Measurements from ENCODE around the gene SYT7. TPM values are rescaled to one million over a fixed set of nuclear protein-coding genes. Genes with fewer than 3 reads are reported as not detected.

The SYT7 gene
- total RNA-seq, 1 donor from 2014 or later: 0.39 TPM

DNA sequence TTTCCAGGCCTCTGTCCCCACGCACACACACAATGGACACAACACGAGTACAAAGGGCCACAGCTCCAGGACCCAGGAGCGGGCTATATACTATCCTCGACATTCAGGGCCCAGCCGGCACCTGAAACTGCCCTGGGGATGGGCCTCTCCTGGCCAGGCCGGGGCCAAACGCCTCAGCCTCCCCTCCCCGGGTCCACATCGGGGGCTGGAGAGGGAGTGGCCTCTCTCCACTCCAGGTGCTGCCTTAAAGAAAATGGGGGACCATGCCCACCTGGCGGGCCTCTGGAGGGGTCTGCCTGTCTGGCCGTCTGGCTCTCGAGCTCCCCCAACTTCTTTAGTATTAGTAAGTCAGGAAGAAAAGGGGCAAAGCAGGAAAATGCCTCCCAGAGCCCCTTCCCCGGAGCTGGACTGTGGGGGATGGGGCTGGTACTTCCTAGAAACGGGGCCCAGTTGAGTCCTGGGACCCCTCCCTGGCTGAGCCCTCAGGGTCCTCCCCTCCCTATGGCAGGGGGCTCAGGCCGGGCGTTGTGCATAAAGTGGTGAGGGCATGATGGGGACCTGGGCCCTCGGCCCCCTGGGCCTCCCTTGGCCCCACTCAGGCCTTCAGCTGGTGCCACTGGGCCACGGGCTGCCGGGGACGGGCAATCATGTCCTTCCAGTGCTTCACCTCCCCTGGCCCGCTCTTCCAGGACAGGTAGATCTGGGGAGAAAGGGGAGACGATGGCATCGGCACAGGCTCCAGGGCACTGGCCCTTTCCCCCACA lies 62.7 kb downstream of the SYT7 start:
- DNase-seq (ENCODE audit: low read depth in 2 of 2): no peak

DNA sequence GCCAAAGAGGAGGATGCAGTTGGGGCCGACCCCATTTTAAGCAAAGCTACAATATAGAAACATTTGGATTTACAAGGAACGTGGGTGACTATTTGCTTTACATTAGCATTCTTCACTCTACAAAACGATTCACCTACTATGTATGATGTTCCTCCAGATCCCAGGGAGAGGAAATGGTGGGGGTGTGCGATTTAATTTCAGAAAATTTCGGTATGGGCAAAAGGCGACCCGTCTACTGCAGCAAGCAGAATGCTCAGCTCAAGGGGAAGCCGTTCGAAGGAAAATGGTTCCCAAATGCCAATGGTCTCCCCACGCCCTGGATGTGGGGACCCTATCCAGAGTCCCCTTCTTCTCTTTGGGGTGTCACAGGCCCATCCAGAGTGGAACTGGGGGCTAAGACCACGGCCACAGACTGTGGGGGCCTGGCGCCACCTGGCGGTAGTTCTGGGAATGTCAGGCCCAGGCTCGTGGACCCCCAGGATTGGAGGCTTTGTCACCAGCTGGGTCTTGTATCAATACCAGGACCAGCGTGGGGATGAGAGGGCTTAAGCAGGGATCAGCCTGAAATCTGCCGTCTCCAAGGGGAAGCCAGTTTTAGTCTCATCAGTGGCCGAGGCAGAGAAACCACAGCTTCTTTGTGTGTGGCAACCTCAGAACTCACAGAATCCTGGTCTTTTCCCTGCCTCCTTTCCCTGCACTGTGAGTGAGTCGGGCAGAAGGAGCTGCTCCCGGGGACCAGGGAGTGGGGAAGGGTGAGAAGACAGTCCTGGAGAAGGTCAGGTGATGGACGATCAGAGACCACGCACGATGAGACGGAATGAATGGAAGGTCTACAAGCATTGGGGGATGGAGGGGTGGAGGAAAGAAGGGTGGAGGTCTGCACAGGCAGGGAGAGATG lies 64.0 kb downstream of the SYT7 start:
- peak in 1 of 2 donors; percentile 27 for DNase-seq (ENCODE audit: low read depth in 2 of 2)

DNA sequence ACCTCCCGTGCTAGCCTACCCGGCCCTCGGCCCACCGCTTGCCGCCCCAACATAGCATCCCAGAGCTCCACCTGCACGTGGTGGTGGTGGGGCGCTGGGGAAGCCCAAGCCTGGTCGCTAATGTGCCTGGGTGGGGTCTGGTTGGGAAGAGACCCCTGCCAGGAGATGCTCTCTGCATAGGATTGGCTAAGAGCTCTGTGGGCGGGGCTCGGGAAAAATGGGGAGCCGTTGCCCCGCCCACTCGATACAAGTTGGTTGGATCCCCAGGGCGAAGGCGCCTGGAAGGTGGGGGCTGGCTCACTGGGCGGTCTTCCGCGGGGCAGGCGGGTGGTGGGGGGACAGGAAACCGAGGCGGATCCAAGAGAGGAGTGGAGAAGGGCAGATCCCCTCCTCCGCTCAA lies 64.7 kb downstream of the SYT7 start:
- DNase-seq (ENCODE audit: low read depth in 2 of 2): no peak

DNA sequence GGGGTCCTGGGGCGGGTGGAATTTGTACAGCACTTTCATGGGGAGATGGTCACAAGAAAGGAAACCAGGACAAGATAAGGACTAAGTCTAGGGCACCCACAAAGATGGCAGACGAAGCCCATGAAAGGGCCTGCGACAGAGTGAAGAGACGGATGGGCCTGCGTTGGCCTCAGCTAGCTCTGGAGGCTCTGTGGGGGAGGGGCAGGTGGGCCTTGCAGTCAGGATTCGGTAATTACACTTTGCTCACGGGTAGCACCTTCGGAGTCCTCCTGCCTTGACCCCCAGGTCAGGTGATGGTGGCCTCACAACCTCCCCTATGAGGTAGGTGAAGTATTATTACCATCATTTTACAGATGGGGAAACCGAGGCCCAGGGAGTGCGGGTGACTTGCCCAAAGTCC lies 65.2 kb downstream of the SYT7 start:
- DNase-seq (ENCODE audit: low read depth in 2 of 2): no peak

DNA sequence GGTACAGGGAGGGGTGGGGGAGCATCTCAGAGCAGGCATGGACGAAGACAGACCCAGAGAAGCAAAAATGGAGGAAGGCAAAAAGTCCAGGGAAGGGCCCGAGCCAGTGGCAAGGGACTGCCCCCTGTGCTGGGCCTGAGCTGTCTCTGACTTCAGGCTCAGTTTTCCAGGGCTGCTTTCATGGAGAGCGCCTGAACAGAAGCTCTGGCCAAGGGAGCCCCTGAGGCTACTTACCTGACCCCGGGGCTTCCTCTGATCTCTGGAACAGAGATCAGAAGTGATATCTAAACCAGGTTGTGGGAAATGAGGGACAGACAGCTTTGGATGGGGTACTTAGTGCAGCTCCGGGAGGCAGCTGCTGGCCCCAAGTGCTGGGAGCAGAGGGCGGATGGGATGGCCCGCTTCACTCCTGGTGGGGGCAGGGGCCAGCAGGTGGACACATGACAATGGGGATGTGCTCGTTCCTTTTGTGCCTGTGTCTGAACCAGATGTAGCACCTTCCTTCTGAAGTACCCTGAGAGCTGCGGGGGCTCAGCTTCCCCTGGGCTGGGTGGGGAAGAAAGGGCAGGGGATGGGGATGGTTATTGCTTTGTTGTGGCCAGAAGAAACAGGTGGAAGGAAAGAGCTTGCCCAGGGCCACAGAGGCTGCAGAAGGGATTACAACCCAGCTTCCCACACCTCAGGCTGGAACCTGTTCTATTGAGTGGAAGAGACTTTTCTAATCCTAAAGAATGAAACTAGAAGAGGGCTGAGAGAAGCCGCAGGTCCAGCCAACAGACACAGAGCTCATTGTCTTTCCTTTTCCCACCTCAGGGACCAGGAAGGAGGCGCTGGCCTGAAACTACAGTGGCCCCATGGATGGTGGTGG lies 66.6 kb downstream of the SYT7 start:
- DNase-seq (ENCODE audit: low read depth in 2 of 2): no peak

DNA sequence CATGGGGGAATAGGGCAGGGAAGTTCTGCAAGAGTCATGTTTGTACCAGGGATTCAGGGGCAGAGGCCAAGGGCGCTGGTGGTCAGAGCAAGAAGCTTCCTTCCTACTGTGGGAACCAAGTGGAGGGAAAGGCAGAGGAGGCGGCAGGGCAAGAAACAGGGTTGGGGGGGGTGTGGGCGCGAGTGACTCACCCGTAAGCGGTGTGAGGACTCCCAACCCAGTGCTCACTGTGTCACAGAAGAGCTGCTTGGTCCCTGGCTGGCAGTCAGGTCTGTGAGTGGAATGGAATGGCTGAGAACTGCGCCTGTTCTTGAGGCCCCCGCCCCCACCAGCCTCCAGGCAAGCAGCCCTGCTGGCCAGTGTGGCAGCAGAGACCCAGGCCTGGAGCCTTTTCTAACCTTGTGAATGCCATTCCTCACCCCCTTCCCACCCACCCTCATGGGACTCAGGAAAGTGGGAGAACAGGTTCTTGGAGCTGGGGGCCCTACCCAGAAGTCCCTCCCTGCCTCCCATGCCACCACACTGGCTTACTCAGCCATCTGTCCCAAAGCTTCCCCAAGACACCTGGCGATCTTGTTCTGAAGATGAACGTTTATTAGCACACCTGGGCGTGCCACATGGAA lies 67.6 kb downstream of the SYT7 start:
- no peak for DNase-seq (ENCODE audit: low read depth in 2 of 2)

DNA sequence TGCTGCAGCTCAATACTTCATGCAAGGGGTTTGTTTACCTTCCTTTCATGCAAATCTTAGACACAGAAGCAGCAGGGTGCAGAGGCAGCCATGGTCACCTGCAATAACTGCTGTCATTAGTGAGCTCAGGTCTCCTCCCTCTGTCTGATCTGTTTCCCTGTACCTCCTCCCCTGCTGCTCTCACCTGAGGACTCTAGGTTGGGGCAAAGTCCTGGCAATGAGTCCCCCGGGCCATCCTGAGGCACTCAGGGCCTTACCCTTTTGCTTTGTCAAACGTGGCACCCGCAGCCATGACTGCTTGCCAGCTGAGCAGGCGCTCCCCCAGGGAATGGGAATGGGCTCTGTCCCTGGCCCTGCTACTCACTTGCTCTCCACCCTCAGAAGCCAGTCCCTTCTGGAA lies 68.4 kb downstream of the SYT7 start:
- no peak for DNase-seq (ENCODE audit: low read depth in 2 of 2)

DNA sequence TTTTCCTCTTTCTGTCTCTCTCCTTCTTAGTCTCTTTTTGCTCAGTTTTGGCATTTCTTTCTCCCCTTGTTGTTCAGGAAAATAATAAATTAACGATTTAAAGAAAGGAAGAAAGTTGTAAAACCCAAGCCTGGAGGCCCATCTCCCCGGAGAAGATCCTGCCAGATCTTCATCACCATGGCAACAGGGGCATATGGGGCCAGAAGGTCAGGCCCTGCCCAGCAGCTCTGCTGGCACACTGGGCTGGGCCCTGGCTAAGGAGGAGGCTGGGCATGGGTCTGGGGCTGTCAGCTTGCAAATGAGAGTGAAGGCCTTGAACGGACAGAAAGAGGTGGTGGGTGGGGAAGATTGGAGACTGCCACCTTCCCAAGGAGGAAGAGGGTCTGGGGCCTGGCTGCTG lies 69.5 kb downstream of the SYT7 start:
- no peak for DNase-seq (ENCODE audit: low read depth in 2 of 2)

DNA sequence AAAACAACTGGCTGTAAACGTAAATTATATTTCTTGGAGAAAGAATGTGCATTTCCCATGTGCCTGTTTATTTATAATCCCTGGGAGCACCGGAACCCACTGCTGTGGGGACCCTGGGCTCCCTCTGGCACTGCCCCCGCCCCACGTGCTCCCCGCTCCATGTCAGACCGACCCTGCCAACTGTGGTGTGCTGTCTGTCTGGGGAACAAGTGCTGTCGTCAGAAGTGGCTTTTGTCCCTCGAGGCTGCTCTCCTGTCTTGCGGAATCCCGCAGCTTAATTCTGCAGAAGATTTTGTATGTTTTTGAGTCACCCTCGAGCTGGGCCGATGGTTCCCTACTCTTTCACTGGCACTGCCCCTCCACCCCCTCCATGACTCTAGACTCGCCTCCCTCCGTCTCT lies 69.9 kb downstream of the SYT7 start:
- no peak for DNase-seq (ENCODE audit: low read depth in 2 of 2)

DNA sequence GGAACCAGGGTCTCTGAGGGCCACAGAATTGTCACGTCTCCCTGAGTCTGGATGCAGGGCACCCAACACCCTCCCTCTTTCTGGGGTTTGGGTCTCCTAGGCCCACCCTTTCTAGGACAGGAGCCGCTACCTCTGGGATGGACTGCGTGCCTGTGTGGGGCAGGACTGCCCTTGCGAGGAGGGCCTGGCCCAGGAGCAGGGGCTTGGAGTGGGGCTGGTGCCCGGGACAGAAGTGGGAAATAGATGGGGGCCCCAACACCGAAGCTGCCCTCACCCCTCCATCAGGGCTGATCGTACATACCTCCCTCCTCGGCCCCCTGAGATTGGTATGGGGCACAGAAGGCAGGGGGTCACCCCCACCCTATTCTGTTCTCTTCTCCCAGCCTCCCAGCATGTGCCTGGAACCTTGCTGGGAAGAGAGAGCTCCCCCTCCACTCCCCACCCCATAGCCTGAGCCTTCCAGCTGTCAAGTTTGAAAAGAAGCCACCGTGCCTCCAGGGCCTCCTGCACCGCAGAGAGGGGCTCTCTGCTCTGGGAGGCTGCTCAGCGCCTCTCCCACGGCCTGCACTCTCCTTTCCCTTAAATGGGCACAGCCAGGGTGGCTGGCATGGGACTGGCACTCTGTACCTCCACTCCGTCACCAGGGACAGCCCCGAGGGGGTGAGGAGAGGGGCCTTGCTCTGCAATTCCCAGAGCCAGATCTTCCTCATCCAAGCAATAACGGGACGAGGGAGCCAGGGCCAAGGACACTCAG lies 70.5 kb downstream of the SYT7 start:
- DNase-seq (ENCODE audit: low read depth in 2 of 2): no peak

DNA sequence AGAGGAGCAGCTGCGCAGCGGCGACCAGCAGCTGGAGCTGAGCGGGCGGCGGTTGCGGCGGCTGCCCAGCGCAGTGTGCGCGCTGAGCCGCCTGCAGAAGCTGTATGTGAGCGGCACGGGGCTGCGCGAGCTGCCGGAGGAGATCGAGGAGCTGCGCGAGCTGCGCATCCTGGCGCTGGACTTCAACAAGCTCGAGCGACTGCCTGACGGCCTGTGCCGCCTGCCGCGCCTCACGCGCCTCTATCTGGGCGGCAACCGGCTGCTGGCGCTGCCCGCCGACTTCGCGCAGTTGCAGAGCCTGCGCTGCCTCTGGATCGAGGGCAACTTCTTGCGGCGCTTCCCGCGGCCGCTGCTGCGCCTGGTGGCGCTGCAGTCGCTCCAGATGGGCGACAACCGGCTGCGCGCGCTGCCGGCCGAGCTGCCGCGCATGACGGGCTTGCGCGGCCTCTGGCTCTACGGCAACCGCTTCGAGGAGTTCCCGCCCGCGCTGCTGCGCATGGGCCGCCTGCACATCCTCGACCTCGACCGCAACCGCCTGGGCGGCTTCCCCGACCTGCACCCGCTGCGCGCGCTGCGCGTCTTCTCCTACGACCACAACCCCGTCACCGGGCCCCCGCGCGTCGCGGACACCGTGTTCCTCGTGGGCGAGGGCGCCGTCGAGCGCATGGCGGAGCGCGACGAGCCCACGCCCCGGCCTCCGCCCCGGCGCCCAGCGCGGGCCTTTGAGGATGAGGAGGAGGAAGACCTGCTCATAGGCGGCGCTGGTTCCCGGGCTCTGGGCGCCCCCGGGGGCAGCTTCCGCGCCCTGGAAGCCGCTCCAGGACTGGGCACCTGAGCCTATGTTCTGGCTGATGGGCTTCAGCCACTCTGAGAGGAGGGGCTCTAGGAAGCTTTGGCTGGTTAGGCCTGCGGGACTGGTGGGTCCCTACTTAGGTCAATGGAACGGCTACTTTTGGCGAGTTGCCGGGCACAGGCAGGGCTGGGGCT lies 71.5 kb downstream of the SYT7 start:
- peak; percentile 48 to 78 for DNase-seq (ENCODE audit: low read depth in 2 of 2)

DNA sequence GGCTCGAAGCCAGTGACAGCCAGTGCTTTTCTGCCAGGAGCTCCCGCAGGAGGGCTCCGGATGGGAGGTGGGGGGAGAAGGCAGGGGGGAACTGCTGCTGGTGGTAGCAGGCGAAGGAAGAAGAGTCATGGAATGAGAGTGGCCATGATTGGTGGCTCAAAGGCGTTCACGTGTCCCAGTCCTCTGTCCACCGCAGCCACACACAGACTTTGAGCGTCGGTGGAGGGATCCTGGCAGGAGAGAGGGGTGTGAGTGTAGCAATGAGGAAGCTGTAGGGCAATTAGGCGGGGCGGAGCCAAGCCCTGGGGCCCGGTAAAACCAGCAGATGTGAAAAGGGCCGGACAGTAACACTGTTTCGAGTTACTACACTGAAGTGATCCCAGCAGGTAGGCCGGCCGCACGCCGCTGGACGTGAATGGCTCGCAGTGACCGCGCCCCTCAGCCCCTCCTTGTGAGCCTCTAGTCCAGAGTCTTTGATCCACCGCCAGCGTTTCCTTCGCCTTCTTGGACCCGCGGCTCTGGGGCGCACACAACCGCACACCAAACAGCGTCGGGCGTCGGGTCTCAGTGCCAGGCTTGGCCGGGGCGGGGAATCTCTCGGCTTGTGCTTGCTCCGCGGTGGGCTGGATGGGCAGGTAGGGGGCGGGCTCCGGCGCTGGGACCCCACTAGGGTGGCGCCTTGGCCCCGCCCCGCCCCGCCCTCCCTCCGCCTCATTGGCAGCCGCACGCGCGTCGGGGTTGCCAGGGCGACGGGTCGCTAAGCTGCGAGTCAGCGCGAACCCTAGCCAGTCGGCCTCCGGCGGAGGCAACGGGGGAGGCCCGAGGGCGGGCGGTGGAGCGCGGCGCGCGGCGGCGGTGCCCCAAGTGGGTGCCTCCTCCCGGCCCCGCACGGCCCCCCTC lies 72.7 kb downstream of the SYT7 start, which contains the start of gene LRRC10B:
TSS of gene LRRC10B (plus strand) at position 788 of the 900 bp plus-strand sequence. CDS start 250 bp downstream, outside the sequence.
- DNase-seq (ENCODE audit: low read depth in 2 of 2): no peak

DNA sequence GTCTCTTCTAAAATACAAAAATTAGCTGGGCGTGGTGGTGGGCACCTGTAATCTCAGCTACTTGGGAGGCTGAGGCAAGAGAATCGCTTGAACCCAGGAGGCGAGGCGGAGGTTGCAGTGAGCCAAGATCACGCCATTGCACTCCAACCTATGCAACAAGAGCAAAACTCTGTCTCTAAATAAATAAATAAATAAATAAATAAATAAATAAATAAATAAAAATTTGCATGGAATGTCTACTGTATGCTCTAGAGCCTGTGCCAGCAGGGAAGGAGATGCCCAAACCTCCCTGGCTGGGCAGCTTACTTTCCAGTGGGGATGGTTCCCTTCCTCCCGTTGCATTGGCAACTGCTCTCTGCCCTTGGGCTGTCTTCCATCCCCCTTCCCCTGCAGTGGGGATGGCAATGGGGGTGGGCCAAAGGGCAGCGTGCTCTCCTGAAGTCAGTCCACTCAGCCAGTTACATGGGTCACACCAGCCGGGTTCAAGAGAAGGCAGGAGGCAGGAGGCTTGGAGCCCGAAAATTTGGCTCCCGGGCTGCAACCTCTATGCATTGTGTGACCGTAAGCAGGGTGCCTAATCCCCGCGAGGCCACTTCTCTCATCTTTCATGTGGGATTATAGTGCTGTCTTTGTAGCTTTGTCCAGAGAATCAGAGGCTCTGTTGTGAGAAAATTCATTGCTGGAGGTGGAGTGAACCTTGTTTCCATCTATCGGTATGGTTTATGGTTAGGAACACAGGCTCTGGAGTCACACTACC lies 73.7 kb downstream of the SYT7 start:
- DNase-seq (ENCODE audit: low read depth in 2 of 2): no peak

DNA sequence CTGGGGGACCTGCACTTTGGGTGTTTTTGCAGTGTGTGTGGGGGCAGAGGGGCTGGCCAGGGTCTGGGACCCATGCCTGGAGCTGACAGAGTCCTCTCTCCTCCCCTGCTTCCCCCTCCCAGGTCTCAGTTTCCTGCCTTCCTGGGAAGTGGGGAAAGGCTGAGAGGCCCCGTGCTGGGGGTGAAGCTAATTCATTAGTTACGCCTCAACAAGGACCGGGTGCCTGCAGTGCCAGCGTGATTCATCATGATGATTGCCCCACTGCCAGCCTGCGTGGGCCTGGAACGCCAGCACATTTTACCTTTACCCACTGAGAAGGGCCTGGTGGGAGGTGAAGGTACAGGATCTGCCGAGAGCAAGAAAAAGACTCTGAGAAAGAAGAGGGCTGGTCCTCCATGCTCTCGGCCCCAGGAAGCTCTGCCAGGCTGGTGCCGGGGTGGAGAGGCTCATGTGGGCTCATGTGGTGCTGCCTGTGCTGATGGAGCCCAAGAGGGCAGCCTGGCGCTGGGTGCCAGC lies 75.2 kb downstream of the SYT7 start:
- DNase-seq (ENCODE audit: low read depth in 2 of 2): no peak

DNA sequence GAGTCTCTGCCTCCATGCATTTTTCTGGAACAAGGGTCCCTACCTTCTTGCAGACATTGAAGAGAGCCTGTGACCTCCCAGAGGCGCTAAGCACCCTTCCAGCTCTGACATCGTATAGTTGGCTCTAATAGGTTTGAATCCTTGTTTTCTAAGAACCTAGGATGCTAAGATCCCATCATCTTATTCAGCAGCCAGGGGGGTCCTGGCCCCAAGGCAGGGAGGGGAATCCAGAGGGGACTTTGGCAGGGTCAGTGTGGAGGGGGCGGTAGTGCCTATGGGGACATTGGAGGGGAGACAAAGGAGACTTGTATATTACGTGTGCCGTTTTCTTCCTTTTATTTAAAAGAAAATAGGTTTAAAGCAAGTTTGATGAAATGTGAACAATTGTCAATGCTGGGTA lies 75.8 kb downstream of the SYT7 start:
- DNase-seq (ENCODE audit: low read depth in 2 of 2): no peak

DNA sequence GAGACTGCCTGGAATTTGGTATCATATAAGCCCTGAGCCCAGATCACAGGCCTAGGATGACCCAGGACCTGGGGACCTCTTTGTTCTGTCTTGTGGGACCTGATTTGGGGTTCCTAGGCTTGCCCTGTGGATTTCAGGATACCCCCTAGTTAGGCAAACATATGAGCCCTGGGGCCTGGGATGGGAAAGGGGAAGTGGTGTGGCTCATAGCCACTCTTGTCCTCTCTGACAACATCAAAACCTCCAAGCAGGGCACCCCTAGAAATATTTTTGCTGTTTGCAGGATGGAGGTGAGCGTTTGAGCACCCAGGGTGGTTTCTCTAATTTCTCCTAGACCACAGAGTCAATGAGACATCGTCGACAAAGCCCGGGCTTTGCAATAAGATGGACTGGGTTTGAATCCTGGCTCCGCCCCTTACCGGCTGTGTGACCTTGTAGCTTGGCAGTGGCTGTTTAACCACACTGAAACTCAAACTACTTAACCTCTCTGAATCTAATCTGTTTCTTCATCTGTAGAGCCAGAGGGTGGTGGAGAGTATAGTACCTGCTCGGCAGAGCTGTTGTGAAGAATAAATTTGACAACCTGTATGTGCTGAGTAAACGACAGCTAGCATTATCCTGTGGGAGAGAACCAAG lies 77.6 kb downstream of the SYT7 start:
- no peak for DNase-seq (ENCODE audit: low read depth in 2 of 2)

DNA sequence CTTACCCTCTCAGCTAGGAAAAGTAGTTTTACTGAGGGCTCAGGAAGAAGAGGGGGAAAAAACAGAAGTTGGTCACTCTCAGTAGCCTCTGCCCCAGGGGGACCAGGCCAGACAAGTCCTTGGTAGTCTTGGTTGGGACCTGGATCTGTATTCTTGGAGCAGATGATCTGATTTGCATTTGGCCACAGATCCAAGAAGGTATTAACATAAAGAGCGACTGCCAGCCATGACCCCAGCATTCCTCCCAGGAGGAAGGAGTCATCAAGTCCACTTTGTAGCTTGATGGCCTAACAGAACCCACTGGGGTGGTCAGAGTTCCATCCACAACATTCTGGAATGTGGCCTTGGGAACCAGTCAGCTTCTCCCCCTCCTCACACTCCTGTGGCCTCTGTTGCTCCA lies 78.4 kb downstream of the SYT7 start:
- no peak for DNase-seq (ENCODE audit: low read depth in 2 of 2)

All from dermis microvascular lymphatic vessel endothelial cell (primary cell).